Mucosa of descending colon (tissue), 3 donors: ENCODE measurements around the gene COL19A1. TPM values are rescaled to one million over a fixed set of nuclear protein-coding genes. Genes with fewer than 3 reads are reported as not detected.
"Not testable (repeated sequence)": the region's sequence is repeated elsewhere in the genome, so short reads cannot be mapped to it uniquely, and the experiment has no call there.

ENCODE experiments used
- ATAC-seq: fragments of 200-7000 bp; cut with Tn5 transposase; one replicate; pipeline ENCODE4 v1.9.1; 2020; ENCODE audit warnings: mild to moderate bottlenecking, moderate library complexity
- DNase-seq, 3 donors: peaks; one replicate each; pipeline ENCODE4 v3.0.0-alpha.2; 2020
- H3K36me3 ChIP-seq: fragments of 200-600 bp; one replicate; pipeline ENCODE4 v1.8.0; 2021; ENCODE audit warnings: low read depth, mild to moderate bottlenecking
- H3K4me1 ChIP-seq: fragments of 200-600 bp; one replicate; pipeline ENCODE4 v1.8.0; 2021; ENCODE audit warnings: low read depth, mild to moderate bottlenecking
- H3K4me3 ChIP-seq: fragments of 200-600 bp; one replicate; pipeline ENCODE4 v1.8.0; 2021; ENCODE audit warnings: mild to moderate bottlenecking
- H3K9me3 ChIP-seq: fragments of 200-600 bp; one replicate; pipeline ENCODE4 v1.8.0; 2021; ENCODE audit warnings: mild to moderate bottlenecking
- intact Hi-C, 2 donors: fragments of 100-400 bp; cut with DNase I in 1 of 2; cut with micrococcal nuclease in 1 of 2; formaldehyde crosslinking; loops; one replicate each; pipeline versions ENCODE4 v1.11.0 to v1.11.1; 2022; cut with DNase I, micrococcal nuclease
- total RNA-seq, 3 donors: library from RNA; stranded (reverse); fragmentation: NEBNext Ultra II Directional in 2 of 3; extraction: Animal tissue kit (Norgen Biotek cat#: 25700) in 2 of 3; gene quantifications; one replicate each; pipeline versions ENCODE4 v1.2.1 to v1.2.4, GENCODE V29; 2021 to 2023
- TF ChIP-seq, protein P1 (sequence below): fragments of 200-600 bp; IDR thresholded peaks from one replicate; pipeline ENCODE4 v1.8.0; 2022; ENCODE audit warnings: antibody characterized with exemption, mild to moderate bottlenecking
- donor health status: DM: no; HTN: no; CAD: no; lungs with moderate emphysema.
- donor health status: DM: no; HTN: no; CAD: no.
- donor health status: DM: no; HTN: yes; CAD: no.

The COL19A1 gene
- total RNA-seq, 3 donors from 2014 or later = 0.19 to 0.49 (median 0.24) TPM

- ATAC-seq (no peak), DNase-seq (no peak)
- TF ChIP-seq, protein P1, sequence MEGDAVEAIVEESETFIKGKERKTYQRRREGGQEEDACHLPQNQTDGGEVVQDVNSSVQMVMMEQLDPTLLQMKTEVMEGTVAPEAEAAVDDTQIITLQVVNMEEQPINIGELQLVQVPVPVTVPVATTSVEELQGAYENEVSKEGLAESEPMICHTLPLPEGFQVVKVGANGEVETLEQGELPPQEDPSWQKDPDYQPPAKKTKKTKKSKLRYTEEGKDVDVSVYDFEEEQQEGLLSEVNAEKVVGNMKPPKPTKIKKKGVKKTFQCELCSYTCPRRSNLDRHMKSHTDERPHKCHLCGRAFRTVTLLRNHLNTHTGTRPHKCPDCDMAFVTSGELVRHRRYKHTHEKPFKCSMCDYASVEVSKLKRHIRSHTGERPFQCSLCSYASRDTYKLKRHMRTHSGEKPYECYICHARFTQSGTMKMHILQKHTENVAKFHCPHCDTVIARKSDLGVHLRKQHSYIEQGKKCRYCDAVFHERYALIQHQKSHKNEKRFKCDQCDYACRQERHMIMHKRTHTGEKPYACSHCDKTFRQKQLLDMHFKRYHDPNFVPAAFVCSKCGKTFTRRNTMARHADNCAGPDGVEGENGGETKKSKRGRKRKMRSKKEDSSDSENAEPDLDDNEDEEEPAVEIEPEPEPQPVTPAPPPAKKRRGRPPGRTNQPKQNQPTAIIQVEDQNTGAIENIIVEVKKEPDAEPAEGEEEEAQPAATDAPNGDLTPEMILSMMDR = no peak
- intact Hi-C loops = no loop called here
- Histone ChIP-seq H3K36me3 (no peaks in the 10 kb centered on the region), H3K9me3 (no peaks in the 10 kb centered on the region), H3K4me3 (no peak overlapping the region), H3K4me1 (no peaks in the 10 kb centered on the region)
Measured at GRCh38 chr6:69958978-69959377, 92.6 kb downstream of the COL19A1 start.

DNA sequence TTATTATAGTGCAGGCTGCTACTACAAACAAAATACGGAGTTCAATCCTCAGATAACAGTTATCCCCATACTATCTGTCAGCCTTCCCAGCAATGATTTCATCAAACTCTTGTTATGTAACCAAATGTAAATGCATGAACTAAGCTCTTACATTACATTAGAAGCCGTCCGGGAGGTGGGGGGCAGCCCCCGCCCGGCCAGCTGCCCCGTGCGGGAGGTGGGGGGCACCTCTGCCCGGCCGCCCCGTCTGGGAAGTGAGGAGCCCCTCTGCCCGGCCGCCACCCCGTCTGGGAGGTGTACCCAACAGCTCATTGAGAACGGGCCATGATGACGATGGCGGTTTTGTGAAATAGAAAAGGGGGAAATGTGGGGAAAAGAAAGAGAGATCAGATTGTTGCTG is 99.6 kb downstream of the COL19A1 start:
- intact Hi-C loops, H3K9me3 ChIP-seq, DNase-seq, H3K4me3 ChIP-seq, ATAC-seq, H3K4me1 ChIP-seq, H3K36me3 ChIP-seq: not testable (repeated sequence)

DNA sequence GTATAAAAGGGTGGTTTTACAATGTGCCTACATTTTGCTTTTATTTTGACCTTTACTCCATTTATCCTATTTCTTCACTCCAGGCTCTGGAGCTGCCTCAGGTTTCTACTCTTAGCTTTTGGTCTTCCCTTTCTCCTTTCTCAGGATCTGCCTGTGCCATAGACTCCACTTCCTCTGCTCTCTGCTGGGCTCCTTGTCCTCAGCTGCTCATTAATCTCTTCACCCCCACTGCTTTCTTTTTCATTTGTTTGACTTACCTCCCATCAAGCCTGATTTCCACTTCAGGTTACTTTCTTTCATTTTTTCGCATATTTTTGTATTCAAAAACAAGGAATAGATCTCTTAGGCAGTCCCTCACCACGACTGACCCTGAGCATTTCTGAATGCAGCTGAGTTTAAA is 106.8 kb downstream of the COL19A1 start:
- H3K4me1 ChIP-seq = no peaks in the 10 kb centered on the region
- DNase-seq (no peak), ATAC-seq (no peak)
- TF ChIP-seq, protein P1 = no peak
- H3K9me3 ChIP-seq = no peaks in the 10 kb centered on the region
- no peaks in the 10 kb centered on the region for H3K36me3 ChIP-seq
- intact Hi-C loops = no loop called here
- H3K4me3 ChIP-seq = no peak overlapping the region

DNA sequence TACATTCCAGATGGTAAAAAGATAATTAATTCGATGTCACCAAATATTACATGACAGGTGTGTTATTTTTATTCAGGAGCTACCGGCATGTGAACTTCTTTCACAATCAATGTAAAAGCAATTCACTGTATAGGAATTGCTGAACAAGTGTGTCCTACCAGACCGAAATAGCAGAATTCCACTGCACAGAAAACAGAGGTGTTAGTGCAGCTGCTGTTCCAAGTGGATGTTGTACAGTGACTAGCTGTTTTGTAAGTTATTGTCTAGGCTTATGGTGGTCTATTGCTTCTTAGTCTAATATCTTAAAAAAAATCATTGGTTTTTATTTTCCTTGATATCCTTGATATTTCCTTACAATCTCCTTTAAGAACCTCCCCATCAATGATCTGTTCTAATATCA is 107.4 kb downstream of the COL19A1 start:
- no peak for ATAC-seq
- intact Hi-C loops = no loop called here

GRCh38 chr6:69974193-69974592 is 107.8 kb downstream of the COL19A1 start:
- Histone ChIP-seq H3K4me3 (no peak overlapping the region), H3K4me1 (no peaks in the 10 kb centered on the region), H3K9me3 (no peaks in the 10 kb centered on the region), H3K36me3 (no peaks in the 10 kb centered on the region)
- TF ChIP-seq, protein P1 = no peak
- intact Hi-C loops = no loop called here
- DNase-seq (peak in 1 of 3 donors; percentile 5), ATAC-seq (no peak)

More for the DNA sequence above, 107.4 kb downstream of the COL19A1 start:
- Histone ChIP-seq H3K9me3 (no peaks in the 10 kb centered on the region), H3K36me3 (no peaks in the 10 kb centered on the region), H3K4me1 (no peaks in the 10 kb centered on the region), H3K4me3 (no peak overlapping the region)
- TF ChIP-seq, protein P1 = no peak
- DNase-seq = no peak

DNA sequence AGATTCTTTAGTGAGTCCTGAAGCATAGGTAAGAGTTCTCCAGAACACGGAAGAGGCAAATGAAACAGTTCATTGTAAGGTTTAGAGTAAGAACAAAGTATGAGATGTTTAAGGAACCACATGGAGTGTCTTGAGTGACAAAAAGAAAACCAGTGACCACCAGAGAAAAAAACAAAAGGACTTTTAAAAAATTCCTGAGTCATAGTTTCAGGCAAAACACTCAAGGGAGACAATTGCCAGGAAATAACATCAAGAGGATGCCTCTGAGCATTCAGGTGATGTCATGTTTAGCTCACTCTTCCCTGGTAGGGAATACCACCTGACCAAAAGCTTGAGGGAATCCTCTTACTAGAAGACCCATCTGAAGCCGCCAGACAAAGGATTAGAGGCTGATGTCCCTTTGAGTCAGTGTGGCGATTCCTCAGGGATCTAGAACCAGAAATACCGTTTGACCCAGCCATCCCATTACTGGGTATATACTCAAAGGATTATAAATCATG is 110.3 kb downstream of the COL19A1 start:
- ATAC-seq = no peak
- Histone ChIP-seq H3K4me1 (no peaks in the 10 kb centered on the region), H3K9me3 (no peaks in the 10 kb centered on the region), H3K36me3 (no peaks in the 10 kb centered on the region), H3K4me3 (no peak overlapping the region)
- TF ChIP-seq, protein P1 = no peak
- intact Hi-C loops = no loop called here
- DNase-seq = no peak
